ENCODE measurements around the gene NPBWR2. TPM values are rescaled to one million over a fixed set of nuclear protein-coding genes. Genes with fewer than 3 reads are reported as not detected.

NPBWR2 gene
- total RNA-seq, 4 donors from 2014 or later: not detected

GRCh38 chr20:64063389-64064144, 43.8 kb downstream of the NPBWR2 start:
- Histone ChIP-seq H3K4me1 (peaks cover 13 to 26% (median 20%) of the 10 kb centered on the region in 4 donors), H3K4me3 (peak overlapping the region; percentile 60 to 89 (median 72)), H3K9me3 (no peaks in the 10 kb centered on the region), H3K36me3 (no peaks in the 10 kb centered on the region), H3K27me3 (peaks cover 4% of the 10 kb centered on the region), H3K27ac (peak overlapping the region; percentile 76 to 88 (median 78))
- intact Hi-C loops (cut with DNase I; ENCODE audit: low total_unique reads) (no loop called here), in situ Hi-C loops (cut with MboI; ENCODE audit: low pct_ligation_motif_present in 1 of 4, low pct_unique_long_range_greater_than_20kb in 1 of 4, low sequenced_read_pairs in 3 of 4) (no loop called here)
- TF ChIP-seq POLR2A (IDR thresholded peaks at IDR 0.05) (no peak), EP300 (IDR thresholded peaks at IDR 0.05; ENCODE audit: low read depth) (no peak), POLR2AphosphoS5 (IDR thresholded peaks at IDR 0.05) (no peak), CTCF (IDR thresholded peaks at IDR 0.05) (no peak)
- DNase-seq: peak; percentile 30
- WGBS, 2 donors (ENCODE audit: low coverage in 1 of 2): 6 to 29% methylated on average over 6 to 46 of the region's 51 CpGs

GRCh38 chr20:64062596-64063388, 44.6 kb downstream of the NPBWR2 start, which contains the start of gene TCEA2:
TCEA2 (plus strand) TSS chr20:64063198; CDS start chr20:64063313, 115 bp downstream.
- Histone ChIP-seq H3K9me3 (no peaks in the 10 kb centered on the region), H3K27me3 (peaks cover 4% of the 10 kb centered on the region), H3K27ac (peak within 1 kb of the TSS; percentile 76 to 88 (median 78)), H3K36me3 (no peaks in the 10 kb centered on the region), H3K4me3 (peak within 1 kb of the TSS; percentile 60 to 89 (median 72)), H3K4me1 (peaks cover 13 to 27% (median 20%) of the 10 kb centered on the region in 4 donors)
- in situ Hi-C loops (cut with MboI; ENCODE audit: low pct_ligation_motif_present in 1 of 4, low pct_unique_long_range_greater_than_20kb in 1 of 4, low sequenced_read_pairs in 3 of 4) (no loop called here), intact Hi-C loops (cut with DNase I; ENCODE audit: low total_unique reads) (no loop called here)
- 18% methylated on average over 41 of the region's 85 CpGs; no CpG with 5 or more reads in 1 of the 2 donors for WGBS, 2 donors (ENCODE audit: low coverage in 1 of 2)
- peak; percentile 57 to 79 (median 67) for TF ChIP-seq POLR2AphosphoS5 (IDR thresholded peaks at IDR 0.05)
- no peak for TF ChIP-seq EP300 (IDR thresholded peaks at IDR 0.05; ENCODE audit: low read depth)
- peak; percentile 73 for TF ChIP-seq POLR2A (IDR thresholded peaks at IDR 0.05)
- no peak for TF ChIP-seq CTCF (IDR thresholded peaks at IDR 0.05)
- DNase-seq: peak; percentile 97

- Histone ChIP-seq H3K27ac (peak overlapping the region; percentile 76 to 88 (median 78)), H3K9me3 (no peaks in the 10 kb centered on the region), H3K27me3 (peaks cover 8% of the 10 kb centered on the region), H3K4me1 (peaks cover 13 to 31% (median 20%) of the 10 kb centered on the region in 4 donors), H3K36me3 (no peaks in the 10 kb centered on the region), H3K4me3 (peak overlapping the region in 3 of 4 donors; percentile 60 to 73 (median 71))
- in situ Hi-C loops (cut with MboI; ENCODE audit: low pct_ligation_motif_present in 1 of 4, low pct_unique_long_range_greater_than_20kb in 1 of 4, low sequenced_read_pairs in 3 of 4) (no loop called here), intact Hi-C loops (cut with DNase I; ENCODE audit: low total_unique reads) (no loop called here)
- 78% methylated on average over 4 of the region's 5 CpGs; no CpG with 5 or more reads in 1 of the 2 donors for WGBS, 2 donors (ENCODE audit: low coverage in 1 of 2)
- DNase-seq: no peak
- TF ChIP-seq POLR2A (IDR thresholded peaks at IDR 0.05) (no peak), EP300 (IDR thresholded peaks at IDR 0.05; ENCODE audit: low read depth) (no peak), POLR2AphosphoS5 (IDR thresholded peaks at IDR 0.05) (no peak), CTCF (IDR thresholded peaks at IDR 0.05) (no peak)
Measured at GRCh38 chr20:64062276-64062595, 45.1 kb downstream of the NPBWR2 start.

- intact Hi-C loops (cut with DNase I; ENCODE audit: low total_unique reads): no loop called here
- Histone ChIP-seq H3K4me3 (no peak overlapping the region), H3K4me1 (peaks cover 4 to 16% (median 8%) of the 10 kb centered on the region in 4 donors), H3K9me3 (no peaks in the 10 kb centered on the region), H3K36me3 (no peaks in the 10 kb centered on the region), H3K27me3 (peaks cover 39% of the 10 kb centered on the region), H3K27ac (no peak overlapping the region)
- TF ChIP-seq CTCF (IDR thresholded peaks at IDR 0.05) (no peak), POLR2A (IDR thresholded peaks at IDR 0.05) (no peak), POLR2AphosphoS5 (IDR thresholded peaks at IDR 0.05) (no peak), EP300 (IDR thresholded peaks at IDR 0.05; ENCODE audit: low read depth) (no peak)
- DNase-seq: no peak
- in situ Hi-C loops (cut with MboI; ENCODE audit: low pct_ligation_motif_present in 1 of 4, low pct_unique_long_range_greater_than_20kb in 1 of 4, low sequenced_read_pairs in 3 of 4): no loop called here
- WGBS, 2 donors (ENCODE audit: low coverage in 1 of 2): 33 to 53% methylated on average over 1 to 12 of the region's 12 CpGs
Measured at GRCh38 chr20:64058536-64058935, 48.8 kb downstream of the NPBWR2 start.

Data from transverse colon (tissue), 4 donors.